HEK293 (cell line): Measurements from ENCODE around the gene B4GALT5.

Source experiments
- IKZF3 ChIP-seq: fragments of 450-650 bp; IDR thresholded peaks from 2 replicates; pipeline ENCODE4 v1.5.0; 2018; ENCODE audit warnings: missing biosample characterization, mild to moderate bottlenecking, missing genetic modification characterization, moderate library complexity
- ZFP37 ChIP-seq: fragments of 450-650 bp; formaldehyde crosslinking; IDR thresholded peaks from 2 replicates; pipeline ENCODE4 v1.5.1; 2016; ENCODE audit warnings: missing biosample characterization, missing genetic modification characterization
- ZNF138 ChIP-seq: fragments of 450-650 bp; formaldehyde crosslinking; IDR thresholded peaks from 2 replicates; pipeline ENCODE4 v1.5.1; 2016; ENCODE audit warnings: missing biosample characterization, missing genetic modification characterization, borderline replicate concordance
- ZNF155 ChIP-seq: fragments of 450-650 bp; formaldehyde crosslinking; IDR thresholded peaks from 2 replicates; pipeline ENCODE4 v1.5.1; 2016; ENCODE audit warnings: missing biosample characterization, missing genetic modification characterization
- ZNF324 ChIP-seq: fragments of 450-650 bp; formaldehyde crosslinking; IDR thresholded peaks from 2 replicates; pipeline ENCODE4 v1.5.1; 2016; ENCODE audit warnings: missing biosample characterization, missing genetic modification characterization
- ZNF510 ChIP-seq: fragments of 450-650 bp; formaldehyde crosslinking; IDR thresholded peaks from 2 replicates; pipeline ENCODE4 v1.5.1; 2018; ENCODE audit warnings: mild to moderate bottlenecking, missing genetic modification characterization, missing biosample characterization; ENCODE audit not compliant: insufficient replicate concordance
- ZNF596 ChIP-seq: fragments of 450-650 bp; IDR thresholded peaks from 2 replicates; pipeline ENCODE4 v1.5.0; 2018; ENCODE audit warnings: missing biosample characterization, mild to moderate bottlenecking, missing genetic modification characterization, moderate library complexity
- ZNF777 ChIP-seq: fragments of 450-650 bp; formaldehyde crosslinking; IDR thresholded peaks from 2 replicates; pipeline ENCODE4 v1.5.1; 2017; ENCODE audit warnings: missing biosample characterization, missing genetic modification characterization, borderline replicate concordance
- TF ChIP-seq, protein P1 (sequence below): fragments of 450-650 bp; formaldehyde crosslinking; IDR thresholded peaks from 2 replicates; pipeline ENCODE4 v1.5.1; 2016; ENCODE audit warnings: missing biosample characterization, missing genetic modification characterization
- TF ChIP-seq, protein P2 (sequence below): fragments of 450-650 bp; formaldehyde crosslinking; IDR thresholded peaks from 2 replicates; pipeline ENCODE4 v1.5.1; 2016; ENCODE audit warnings: missing biosample characterization, missing genetic modification characterization
- TF ChIP-seq, protein P3 (sequence below): sonication (generic); formaldehyde crosslinking; IDR thresholded peaks from 2 replicates; pipeline ENCODE4 v1.8.1; 2022; ENCODE audit warnings: mild to moderate bottlenecking, moderate library complexity, missing genetic modification reagents
- TF ChIP-seq, protein P4 (sequence below): fragments of 450-650 bp; formaldehyde crosslinking; IDR thresholded peaks from 2 replicates; pipeline ENCODE4 v1.5.1; 2016; ENCODE audit warnings: missing biosample characterization, missing genetic modification characterization

- TF ChIP-seq, protein P1, sequence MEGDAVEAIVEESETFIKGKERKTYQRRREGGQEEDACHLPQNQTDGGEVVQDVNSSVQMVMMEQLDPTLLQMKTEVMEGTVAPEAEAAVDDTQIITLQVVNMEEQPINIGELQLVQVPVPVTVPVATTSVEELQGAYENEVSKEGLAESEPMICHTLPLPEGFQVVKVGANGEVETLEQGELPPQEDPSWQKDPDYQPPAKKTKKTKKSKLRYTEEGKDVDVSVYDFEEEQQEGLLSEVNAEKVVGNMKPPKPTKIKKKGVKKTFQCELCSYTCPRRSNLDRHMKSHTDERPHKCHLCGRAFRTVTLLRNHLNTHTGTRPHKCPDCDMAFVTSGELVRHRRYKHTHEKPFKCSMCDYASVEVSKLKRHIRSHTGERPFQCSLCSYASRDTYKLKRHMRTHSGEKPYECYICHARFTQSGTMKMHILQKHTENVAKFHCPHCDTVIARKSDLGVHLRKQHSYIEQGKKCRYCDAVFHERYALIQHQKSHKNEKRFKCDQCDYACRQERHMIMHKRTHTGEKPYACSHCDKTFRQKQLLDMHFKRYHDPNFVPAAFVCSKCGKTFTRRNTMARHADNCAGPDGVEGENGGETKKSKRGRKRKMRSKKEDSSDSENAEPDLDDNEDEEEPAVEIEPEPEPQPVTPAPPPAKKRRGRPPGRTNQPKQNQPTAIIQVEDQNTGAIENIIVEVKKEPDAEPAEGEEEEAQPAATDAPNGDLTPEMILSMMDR, result no peak
- TF ChIP-seq, protein P2, sequence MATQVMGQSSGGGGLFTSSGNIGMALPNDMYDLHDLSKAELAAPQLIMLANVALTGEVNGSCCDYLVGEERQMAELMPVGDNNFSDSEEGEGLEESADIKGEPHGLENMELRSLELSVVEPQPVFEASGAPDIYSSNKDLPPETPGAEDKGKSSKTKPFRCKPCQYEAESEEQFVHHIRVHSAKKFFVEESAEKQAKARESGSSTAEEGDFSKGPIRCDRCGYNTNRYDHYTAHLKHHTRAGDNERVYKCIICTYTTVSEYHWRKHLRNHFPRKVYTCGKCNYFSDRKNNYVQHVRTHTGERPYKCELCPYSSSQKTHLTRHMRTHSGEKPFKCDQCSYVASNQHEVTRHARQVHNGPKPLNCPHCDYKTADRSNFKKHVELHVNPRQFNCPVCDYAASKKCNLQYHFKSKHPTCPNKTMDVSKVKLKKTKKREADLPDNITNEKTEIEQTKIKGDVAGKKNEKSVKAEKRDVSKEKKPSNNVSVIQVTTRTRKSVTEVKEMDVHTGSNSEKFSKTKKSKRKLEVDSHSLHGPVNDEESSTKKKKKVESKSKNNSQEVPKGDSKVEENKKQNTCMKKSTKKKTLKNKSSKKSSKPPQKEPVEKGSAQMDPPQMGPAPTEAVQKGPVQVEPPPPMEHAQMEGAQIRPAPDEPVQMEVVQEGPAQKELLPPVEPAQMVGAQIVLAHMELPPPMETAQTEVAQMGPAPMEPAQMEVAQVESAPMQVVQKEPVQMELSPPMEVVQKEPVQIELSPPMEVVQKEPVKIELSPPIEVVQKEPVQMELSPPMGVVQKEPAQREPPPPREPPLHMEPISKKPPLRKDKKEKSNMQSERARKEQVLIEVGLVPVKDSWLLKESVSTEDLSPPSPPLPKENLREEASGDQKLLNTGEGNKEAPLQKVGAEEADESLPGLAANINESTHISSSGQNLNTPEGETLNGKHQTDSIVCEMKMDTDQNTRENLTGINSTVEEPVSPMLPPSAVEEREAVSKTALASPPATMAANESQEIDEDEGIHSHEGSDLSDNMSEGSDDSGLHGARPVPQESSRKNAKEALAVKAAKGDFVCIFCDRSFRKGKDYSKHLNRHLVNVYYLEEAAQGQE, result no peak
- TF ChIP-seq, protein P3, sequence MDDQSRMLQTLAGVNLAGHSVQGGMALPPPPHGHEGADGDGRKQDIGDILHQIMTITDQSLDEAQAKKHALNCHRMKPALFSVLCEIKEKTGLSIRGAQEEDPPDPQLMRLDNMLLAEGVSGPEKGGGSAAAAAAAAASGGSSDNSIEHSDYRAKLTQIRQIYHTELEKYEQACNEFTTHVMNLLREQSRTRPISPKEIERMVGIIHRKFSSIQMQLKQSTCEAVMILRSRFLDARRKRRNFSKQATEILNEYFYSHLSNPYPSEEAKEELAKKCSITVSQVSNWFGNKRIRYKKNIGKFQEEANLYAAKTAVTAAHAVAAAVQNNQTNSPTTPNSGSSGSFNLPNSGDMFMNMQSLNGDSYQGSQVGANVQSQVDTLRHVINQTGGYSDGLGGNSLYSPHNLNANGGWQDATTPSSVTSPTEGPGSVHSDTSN, result no peak
- no peak for TF ChIP-seq ZNF155 (tag by site-specific recombination)
- no peak for TF ChIP-seq ZNF510 (tag by site-specific recombination)
- no peak for TF ChIP-seq IKZF3
- TF ChIP-seq, protein P4, sequence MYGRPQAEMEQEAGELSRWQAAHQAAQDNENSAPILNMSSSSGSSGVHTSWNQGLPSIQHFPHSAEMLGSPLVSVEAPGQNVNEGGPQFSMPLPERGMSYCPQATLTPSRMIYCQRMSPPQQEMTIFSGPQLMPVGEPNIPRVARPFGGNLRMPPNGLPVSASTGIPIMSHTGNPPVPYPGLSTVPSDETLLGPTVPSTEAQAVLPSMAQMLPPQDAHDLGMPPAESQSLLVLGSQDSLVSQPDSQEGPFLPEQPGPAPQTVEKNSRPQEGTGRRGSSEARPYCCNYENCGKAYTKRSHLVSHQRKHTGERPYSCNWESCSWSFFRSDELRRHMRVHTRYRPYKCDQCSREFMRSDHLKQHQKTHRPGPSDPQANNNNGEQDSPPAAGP (tag by site-specific recombination), result no peak
- TF ChIP-seq ZNF324 (tag by site-specific recombination), result no peak
- TF ChIP-seq ZFP37, result no peak
- no peak for TF ChIP-seq ZNF596 (tag by site-specific recombination)
- TF ChIP-seq ZNF138 (tag by site-specific recombination), result no peak
- TF ChIP-seq ZNF777, result no peak
These were observed 34.2 kb upstream of the B4GALT5 start for GRCh38 chr20:49747707-49748524.
